HG02885 (cell line): ENCODE results near the gene LRRC4C.

Source experiments
- ATAC-seq: cut with Tn5 transposase; IDR thresholded peaks from one replicate; pipeline ENCODE4 v1.9.1; 2021; ENCODE audit warnings: mild to moderate bottlenecking; ENCODE audit not compliant: unreplicated experiment, poor library complexity

Gene LRRC4C

DNA sequence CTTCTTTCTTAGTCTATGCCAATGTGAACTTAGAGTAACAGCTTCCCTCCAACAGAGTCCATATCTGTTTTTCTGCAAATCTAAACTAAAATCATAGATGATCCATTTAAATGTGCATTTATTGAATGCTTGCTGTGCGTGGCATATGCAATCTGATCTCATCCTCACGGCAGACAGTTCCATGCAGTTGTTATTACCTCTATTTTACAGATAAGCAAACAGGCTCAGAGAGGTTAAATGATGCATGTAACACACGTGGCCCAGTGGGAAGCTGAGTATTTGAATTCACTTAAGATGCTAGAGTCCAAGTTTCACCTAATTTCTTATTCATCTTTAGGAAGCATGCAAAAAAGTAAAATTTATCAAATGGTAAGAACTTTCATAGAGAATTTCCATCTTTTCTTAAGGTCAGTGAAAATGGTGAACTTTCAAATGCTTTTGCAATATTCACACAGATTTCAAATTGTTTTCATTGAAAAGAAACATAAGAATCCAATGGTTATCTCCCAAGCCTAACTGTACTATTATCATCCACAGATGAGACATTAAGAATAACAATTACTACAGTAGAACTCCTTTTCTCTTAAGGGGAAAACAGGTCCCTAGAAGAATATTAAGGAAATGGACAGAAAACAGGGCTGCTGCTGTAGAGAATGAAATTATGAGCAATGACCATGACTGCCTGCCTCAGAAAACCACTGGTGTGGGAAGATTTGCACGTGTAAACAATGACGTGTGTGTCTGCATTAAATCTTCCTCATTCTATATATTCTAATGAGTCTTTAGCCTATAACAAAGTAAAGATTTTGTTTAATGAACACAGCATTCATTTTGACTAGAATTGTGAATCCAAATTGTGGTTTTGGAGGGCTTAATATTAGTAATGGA lies 1171.3 kb downstream of the LRRC4C start:
- no peak for ATAC-seq

DNA sequence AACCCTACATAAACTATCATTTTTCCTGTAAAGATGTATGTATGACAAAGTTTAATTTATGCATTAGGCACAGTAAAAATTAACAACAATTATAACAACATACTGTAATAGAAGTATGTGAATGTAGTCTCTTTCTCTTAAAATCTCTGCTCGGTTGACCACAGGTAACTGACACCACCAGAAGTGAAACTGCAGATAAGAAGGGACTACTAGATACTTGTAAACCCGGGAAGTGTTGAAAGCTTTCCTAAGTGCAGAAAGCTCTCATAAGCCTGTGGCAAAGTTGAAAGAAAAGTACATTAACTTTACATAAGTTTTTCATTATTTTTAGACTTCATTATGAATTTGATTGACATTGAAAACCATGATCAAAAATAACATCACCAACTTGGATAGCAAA lies 1173.3 kb downstream of the LRRC4C start:
- ATAC-seq: no peak

GRCh38 chr11:40285558-40285957 lies 1173.9 kb downstream of the LRRC4C start:
- ATAC-seq: no peak

- no peak for ATAC-seq
Observed at GRCh38 chr11:40281052-40281580, 1178.3 kb downstream of the LRRC4C start.

DNA sequence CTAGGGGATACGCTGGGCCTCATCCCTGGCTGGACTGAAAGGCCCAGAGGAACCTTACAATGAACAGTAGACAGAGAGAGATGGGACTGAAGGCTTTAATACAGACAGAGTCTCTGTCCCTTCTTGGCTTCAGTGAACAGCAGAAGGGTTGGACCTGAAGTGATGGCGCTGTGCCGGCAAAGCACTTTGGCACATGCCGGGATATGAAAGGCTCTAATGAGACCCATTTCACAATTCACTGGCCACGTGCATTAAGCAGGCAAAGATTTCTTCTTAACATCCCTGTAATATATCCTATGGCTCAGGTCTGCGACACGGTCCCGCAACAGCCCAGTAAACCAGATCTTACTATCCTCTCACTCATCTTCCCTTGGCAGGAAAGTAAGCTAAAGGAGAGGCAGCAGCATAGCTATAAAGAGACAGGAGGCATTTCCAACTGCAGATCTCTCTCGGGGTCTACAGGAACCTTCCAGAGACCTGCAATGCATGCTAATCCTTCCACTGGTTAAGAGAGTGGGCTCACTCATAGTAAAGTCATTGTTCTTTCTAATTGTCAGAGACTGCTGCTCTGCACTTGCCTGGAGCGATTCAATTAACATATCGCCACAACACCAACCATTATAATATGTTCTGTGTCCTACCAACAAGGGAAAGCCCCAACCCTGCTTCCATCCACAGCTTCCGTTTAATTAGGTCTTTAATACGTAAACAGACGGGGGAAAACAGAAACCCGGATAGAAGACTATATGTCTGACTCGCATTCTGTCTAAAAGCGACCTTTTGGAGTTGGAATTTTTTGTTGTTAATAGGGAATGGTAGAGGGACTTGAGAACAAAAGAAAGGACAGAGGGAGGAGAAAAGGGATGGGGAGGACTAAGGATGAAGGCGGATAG lies 1179.0 kb downstream of the LRRC4C start:
- no peak for ATAC-seq

DNA sequence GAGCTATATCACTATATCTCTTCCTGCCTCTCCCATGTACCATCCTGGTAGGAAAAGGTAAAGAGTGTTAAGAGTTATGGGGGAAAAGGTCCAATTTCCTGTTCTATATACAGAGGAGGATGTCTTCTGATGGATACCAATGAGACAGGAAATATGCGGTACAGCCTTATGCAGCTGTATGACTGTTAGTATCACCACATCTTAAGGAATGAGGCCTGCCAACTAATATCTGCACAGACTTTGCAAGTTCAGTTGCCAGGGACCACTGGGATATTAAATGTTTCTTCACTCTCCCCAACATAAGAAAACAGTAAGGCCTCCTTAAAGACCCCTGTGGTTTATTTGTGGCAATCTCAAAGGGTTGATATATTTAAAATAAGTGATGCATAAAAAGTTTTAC lies 1182.5 kb downstream of the LRRC4C start:
- ATAC-seq: no peak

- no peak for ATAC-seq
Observed at GRCh38 chr11:40274017-40274416, 1185.4 kb downstream of the LRRC4C start.

GRCh38 chr11:40273192-40273732 lies 1186.2 kb downstream of the LRRC4C start:
- ATAC-seq: no peak

DNA sequence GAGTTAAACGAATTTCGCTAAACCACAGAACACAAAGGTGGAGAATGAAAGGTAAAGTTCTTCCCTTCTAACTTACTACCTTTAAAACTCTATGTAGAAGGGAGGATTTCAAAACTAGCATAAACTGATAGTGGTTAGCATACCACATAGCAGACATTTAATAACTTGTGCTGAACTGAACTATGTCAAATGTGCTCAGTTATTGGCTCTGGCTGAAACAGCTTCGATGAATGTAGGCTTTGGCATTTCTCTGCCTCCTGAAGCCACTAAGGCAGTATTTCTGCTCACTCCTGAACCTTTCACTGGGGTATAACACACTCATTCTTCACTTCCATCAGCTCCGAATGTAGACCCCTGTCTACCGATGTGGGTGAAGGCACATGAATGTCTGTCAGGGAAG lies 1188.1 kb downstream of the LRRC4C start:
- no peak for ATAC-seq

DNA sequence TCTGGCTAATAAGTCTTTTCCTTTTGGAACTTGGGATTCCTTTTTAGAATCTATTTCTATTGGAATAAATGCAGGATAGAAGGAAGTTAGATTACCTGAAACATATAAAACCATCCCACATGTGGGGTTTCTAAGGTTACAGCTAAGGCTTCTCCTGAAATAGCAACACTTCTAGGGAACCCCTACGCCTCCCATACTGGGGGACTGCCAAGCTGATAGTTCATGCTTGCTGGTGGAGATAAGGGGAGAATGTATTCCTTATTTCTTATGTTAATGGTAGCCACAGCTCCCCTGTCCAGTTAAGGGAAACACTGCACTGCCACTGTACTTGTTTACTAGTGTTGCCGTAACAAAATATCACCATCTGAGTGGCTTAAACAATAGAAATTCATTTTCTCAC lies 1189.6 kb downstream of the LRRC4C start:
- no peak for ATAC-seq

DNA sequence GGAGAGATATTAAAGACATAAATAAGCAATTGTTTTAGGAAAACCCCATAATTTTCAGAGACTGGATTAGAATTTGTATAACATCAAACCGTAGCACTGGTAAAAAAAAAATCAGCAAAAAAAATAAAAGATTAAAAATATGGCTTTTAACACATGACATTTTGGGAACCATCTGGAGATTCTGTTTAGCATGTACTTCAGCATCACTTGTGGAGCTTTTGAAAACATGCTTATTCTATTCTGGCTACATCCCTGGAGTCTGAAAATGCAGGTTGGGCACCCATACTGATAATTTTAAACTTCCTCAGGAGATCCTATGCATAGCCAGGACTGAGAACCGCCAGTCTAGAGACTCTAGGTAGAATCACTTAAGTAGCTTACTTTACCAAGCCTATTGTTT lies 1190.9 kb downstream of the LRRC4C start:
- no peak for ATAC-seq

GRCh38 chr11:40255457-40255856 lies 1204.0 kb downstream of the LRRC4C start:
- ATAC-seq: no peak

- ATAC-seq: no peak
Observed at GRCh38 chr11:40253166-40253565, 1206.3 kb downstream of the LRRC4C start.

DNA sequence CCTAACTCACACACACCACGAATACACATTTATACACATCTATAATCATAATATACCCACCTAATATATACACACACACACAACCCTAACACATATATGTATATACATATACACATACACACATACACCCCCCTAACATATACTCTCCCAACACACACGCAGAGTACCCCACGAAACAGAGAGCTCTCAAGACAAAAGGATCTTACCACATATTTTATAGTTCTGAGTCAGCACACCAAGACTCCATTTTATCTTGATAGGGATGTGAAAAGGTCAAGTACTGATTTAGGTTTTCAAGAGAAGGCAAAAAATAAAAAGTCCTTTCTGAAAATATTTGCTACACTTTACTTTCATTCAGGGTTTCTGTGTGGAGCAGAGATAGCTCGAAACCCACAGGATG lies 1207.2 kb downstream of the LRRC4C start:
- ATAC-seq: no peak

- ATAC-seq: no peak
Observed at GRCh38 chr11:40246983-40247382, 1212.5 kb downstream of the LRRC4C start.

DNA sequence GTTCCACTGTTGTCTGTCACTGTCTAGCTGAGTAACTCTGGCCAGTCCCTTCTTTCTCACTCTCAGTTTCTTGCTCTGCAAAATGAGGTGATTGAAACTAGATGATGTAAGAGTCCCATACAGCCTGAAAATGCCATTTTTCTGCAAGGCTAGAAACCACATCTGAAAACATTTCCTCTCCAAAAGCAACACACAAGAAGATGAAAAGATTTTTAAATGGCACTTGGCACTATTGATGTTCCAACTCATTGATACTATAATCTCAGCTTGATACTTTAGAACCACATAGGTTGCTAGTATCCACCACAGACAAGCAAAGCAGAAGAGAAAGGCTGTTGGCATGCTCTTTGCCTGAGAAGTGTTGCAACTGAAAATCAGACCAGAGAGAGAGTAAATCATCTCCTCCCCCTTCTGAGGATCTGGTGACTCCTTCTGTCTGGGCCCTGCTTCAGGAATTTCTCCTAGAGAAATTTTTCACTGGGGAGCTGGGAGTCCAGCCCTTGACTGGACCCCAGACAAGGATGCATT lies 1217.9 kb downstream of the LRRC4C start:
- peak; percentile 97 for ATAC-seq

DNA sequence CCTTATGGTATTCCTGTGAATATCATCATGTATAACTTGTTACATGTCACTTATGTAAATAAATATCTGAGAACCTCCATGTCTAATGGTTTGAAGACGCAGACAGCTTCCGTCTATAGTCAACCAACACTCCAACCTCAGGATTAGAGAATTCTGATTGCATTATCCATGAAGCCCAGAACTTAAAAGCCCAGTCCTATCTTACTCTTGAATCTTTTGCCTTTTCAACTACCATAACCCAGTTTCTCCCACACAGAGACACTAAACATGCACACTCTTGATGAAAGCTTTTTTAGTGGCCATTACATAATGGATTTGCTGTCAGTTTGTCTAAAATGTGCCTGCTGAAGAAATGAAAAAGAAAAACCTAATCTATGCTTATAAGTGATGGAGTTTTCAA lies 1219.2 kb downstream of the LRRC4C start:
- ATAC-seq: no peak

- ATAC-seq: no peak
Observed at GRCh38 chr11:40236526-40236925, 1222.9 kb downstream of the LRRC4C start.

GRCh38 chr11:40235841-40236240 lies 1223.6 kb downstream of the LRRC4C start:
- no peak for ATAC-seq

DNA sequence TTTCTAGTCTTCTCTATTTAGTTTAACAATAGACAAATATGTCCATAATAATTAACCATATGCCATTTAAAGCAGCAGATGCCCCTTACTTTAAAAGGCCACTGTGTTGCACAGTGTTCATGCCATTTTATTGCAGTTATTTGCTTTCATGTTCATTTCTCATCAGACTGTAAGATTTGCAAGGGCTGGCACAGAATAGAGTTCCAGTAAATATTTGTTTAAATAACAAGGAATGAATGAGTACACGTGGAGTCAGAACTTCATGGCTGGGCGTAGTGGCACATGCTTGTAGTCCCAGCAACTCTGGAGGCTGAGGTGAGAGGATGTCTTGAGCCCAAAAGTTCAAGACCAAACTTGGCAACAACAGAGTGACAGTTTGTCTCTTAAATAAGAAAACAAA lies 1228.6 kb downstream of the LRRC4C start:
- no peak for ATAC-seq

- no peak for ATAC-seq
Observed at GRCh38 chr11:40228662-40229061, 1230.8 kb downstream of the LRRC4C start.
